ENCODE data around the gene FTCDNL1. TPM values are rescaled to one million over a fixed set of nuclear protein-coding genes. Genes with fewer than 3 reads are reported as not detected.

The FTCDNL1 gene
- polyA plus RNA-seq, 1 donor (not counting 4 experiments of a cell fraction or from before 2014, with no cell fraction given) = 0.96 TPM

GRCh38 chr2:199895406-199895805, 44.4 kb upstream of the FTCDNL1 start:
- no peak overlapping the region for H3K4me3 ChIP-seq (ENCODE audit: control insufficient read depth in 2 of 3, extremely low read depth in 1 of 3, insufficient read depth in 2 of 3, low read depth in 1 of 3, low read length in 3 of 3)
- DNase-seq (ENCODE audit: low read depth, low spot score) (no peak), FAIRE-seq (no peak)
- TF ChIP-seq CTCF (optimal IDR thresholded peaks at IDR 0.05 in 1 of 3, IDR thresholded peaks at IDR 0.05 in 1 of 3, conservative IDR thresholded peaks at IDR 0.05 in 1 of 3; ENCODE audit: extremely low read depth in 1 of 3, insufficient read depth in 2 of 3, low read length in 3 of 3) (no peak), EZH2 (IDR thresholded peaks at IDR 0.05; ENCODE audit: low read length) (no peak)
- no peaks in the 10 kb centered on the region for H3K9me1 ChIP-seq (ENCODE audit: control insufficient read depth, extremely low read depth, insufficient read depth, low read length)
- H3K4me1 ChIP-seq (ENCODE audit: control insufficient read depth, extremely low read depth, insufficient read depth, low read length) = no peaks in the 10 kb centered on the region
- H3K9ac ChIP-seq (ENCODE audit: control insufficient read depth, extremely low read depth, insufficient read depth, low read length) = no peak overlapping the region
- H3K9me3 ChIP-seq (ENCODE audit: control insufficient read depth, low read depth, low read length) = no peaks in the 10 kb centered on the region
- no peaks in the 10 kb centered on the region for H3K36me3 ChIP-seq (ENCODE audit: control insufficient read depth in 2 of 2, extremely low read depth in 1 of 2, insufficient read depth in 2 of 2, low read length in 2 of 2)
- H2AFZ ChIP-seq (ENCODE audit: control insufficient read depth, low read length) = no peak overlapping the region
- no peaks in the 10 kb centered on the region for H3K27me3 ChIP-seq (ENCODE audit: control insufficient read depth, extremely low read depth, insufficient read depth, low read length)
- no peak overlapping the region for H3K4me2 ChIP-seq (ENCODE audit: control insufficient read depth, extremely low read depth, insufficient read depth, low read depth, low read length)
- no peak overlapping the region for H3K27ac ChIP-seq (ENCODE audit: control insufficient read depth, insufficient read depth, low read length)
- dilution Hi-C loops (cut with MboI; ENCODE audit: extremely low pct_ligation_motif_present, low sequenced_read_pairs) = no loop called here
- no peaks in the 10 kb centered on the region for H3K79me2 ChIP-seq (ENCODE audit: control insufficient read depth, insufficient read depth, low read length)
- H4K20me1 ChIP-seq (ENCODE audit: control insufficient read depth, extremely low read depth, insufficient read depth, low read length) = no peaks in the 10 kb centered on the region

GRCh38 chr2:199883474-199884212, 32.7 kb upstream of the FTCDNL1 start:
- no peaks in the 10 kb centered on the region for H3K36me3 ChIP-seq (ENCODE audit: control insufficient read depth in 2 of 2, extremely low read depth in 1 of 2, insufficient read depth in 2 of 2, low read length in 2 of 2)
- H2AFZ ChIP-seq (ENCODE audit: control insufficient read depth, low read length) = no peak overlapping the region
- dilution Hi-C loops (cut with MboI; ENCODE audit: extremely low pct_ligation_motif_present, low sequenced_read_pairs) = no loop called here
- H3K27me3 ChIP-seq (ENCODE audit: control insufficient read depth, extremely low read depth, insufficient read depth, low read length) = no peaks in the 10 kb centered on the region
- TF ChIP-seq CTCF (optimal IDR thresholded peaks at IDR 0.05 in 1 of 3, IDR thresholded peaks at IDR 0.05 in 1 of 3, conservative IDR thresholded peaks at IDR 0.05 in 1 of 3; ENCODE audit: extremely low read depth in 1 of 3, insufficient read depth in 2 of 3, low read length in 3 of 3) (no peak), EZH2 (IDR thresholded peaks at IDR 0.05; ENCODE audit: low read length) (no peak)
- H3K4me1 ChIP-seq (ENCODE audit: control insufficient read depth, extremely low read depth, insufficient read depth, low read length) = no peaks in the 10 kb centered on the region
- H4K20me1 ChIP-seq (ENCODE audit: control insufficient read depth, extremely low read depth, insufficient read depth, low read length) = no peaks in the 10 kb centered on the region
- DNase-seq (ENCODE audit: low read depth, low spot score) (no peak), FAIRE-seq (no peak)
- no peaks in the 10 kb centered on the region for H3K9me3 ChIP-seq (ENCODE audit: control insufficient read depth, low read depth, low read length)
- no peaks in the 10 kb centered on the region for H3K79me2 ChIP-seq (ENCODE audit: control insufficient read depth, insufficient read depth, low read length)
- no peaks in the 10 kb centered on the region for H3K9me1 ChIP-seq (ENCODE audit: control insufficient read depth, extremely low read depth, insufficient read depth, low read length)
- H3K9ac ChIP-seq (ENCODE audit: control insufficient read depth, extremely low read depth, insufficient read depth, low read length) = no peak overlapping the region
- H3K4me2 ChIP-seq (ENCODE audit: control insufficient read depth, extremely low read depth, insufficient read depth, low read depth, low read length) = no peak overlapping the region
- H3K4me3 ChIP-seq (ENCODE audit: control insufficient read depth in 2 of 3, extremely low read depth in 1 of 3, insufficient read depth in 2 of 3, low read depth in 1 of 3, low read length in 3 of 3) = no peak overlapping the region
- H3K27ac ChIP-seq (ENCODE audit: control insufficient read depth, insufficient read depth, low read length) = no peak overlapping the region
